H1 (cell line): ENCODE measurements around the gene ACOT6. TPM values are rescaled to one million over a fixed set of nuclear protein-coding genes. Genes with fewer than 3 reads are reported as not detected.

ENCODE experiments used
- polyA plus RNA-seq, 7 experiments: library from polyadenylated mRNA; depleted of rRNA in 3 of 7; stranded (reverse) in 5 of 7; unstranded in 2 of 7; fragments of >200 nt in 5 of 7; fragments of 200-250 nt in 2 of 7; gene quantifications; 1 replicate in 5 of 7; 2 replicates in 1 of 7; 4 replicates in 1 of 7; pipeline versions ENCODE4 v1.2.1 to v1.2.3, GENCODE V29; 2011 to 2013; ENCODE audit warnings: missing spikeins in 2 of 7, mixed read lengths in 2 of 7
- total RNA-seq: library from RNA; stranded (reverse); fragmentation: NEBNext Ultra II Directional; extraction: Animal tissue kit (Norgen Biotek cat#: 25700); gene quantifications from 2 replicates; pipeline ENCODE4 v1.2.1, GENCODE V29; 2021
- TF ChIP-seq, protein P1 (sequence below): IDR thresholded peaks from 2 replicates; pipeline ENCODE4 v1.6.1; 2012; ENCODE audit warnings: inconsistent platforms

The ACOT6 gene
- total and polyA plus RNA-seq, 2 of the 8 experiments (the other 6 are each of a cell fraction or from before 2014, with no cell fraction given): not detected

DNA sequence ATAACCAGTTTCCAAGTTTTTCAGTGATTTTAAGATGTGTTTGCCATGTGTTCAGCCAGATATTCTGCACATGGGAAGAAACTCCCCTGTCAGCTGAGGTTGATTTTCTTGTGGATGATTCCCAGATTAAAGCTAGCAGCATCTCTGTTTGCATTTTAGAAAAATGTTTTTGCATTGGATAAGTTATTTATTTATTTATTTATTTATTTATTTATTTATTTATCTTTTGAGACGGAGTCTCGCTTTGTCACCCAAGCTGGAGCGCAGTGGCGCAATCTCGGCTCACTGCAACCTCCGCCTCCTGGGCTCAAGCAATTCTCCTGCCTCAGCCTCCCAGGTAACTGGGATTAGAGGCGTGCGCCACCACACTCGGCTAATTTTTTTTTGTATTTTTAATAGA, 17.8 kb upstream of the ACOT6 start (continued):
- TF ChIP-seq, protein P1, sequence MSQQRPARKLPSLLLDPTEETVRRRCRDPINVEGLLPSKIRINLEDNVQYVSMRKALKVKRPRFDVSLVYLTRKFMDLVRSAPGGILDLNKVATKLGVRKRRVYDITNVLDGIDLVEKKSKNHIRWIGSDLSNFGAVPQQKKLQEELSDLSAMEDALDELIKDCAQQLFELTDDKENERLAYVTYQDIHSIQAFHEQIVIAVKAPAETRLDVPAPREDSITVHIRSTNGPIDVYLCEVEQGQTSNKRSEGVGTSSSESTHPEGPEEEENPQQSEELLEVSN: no peak
- TF ChIP-seq, all 59 proteins: peak for 0
